K562 (cell line): ENCODE results near the gene AAK1. TPM values are rescaled to one million over a fixed set of nuclear protein-coding genes. Genes with fewer than 3 reads are reported as not detected.

Source experiments
- CXXC5 ChIP-seq: fragments of 250-450 bp; sonication (Bioruptor Pico); IDR thresholded peaks from 2 replicates; pipeline ENCODE4 v1.8.0; 2022; ENCODE audit warnings: inconsistent platforms, mild to moderate bottlenecking, moderate library complexity
- HMGN3 ChIP-seq: IDR thresholded peaks from 2 replicates; pipeline ENCODE4 v1.6.1; 2011; ENCODE audit warnings: borderline replicate concordance, low read depth, mild to moderate bottlenecking, mixed read lengths, low read length; ENCODE audit not compliant: insufficient read length; ENCODE audit errors: extremely low read depth
- KDM4B ChIP-seq, 2 experiments: fragments of 450-650 bp in 1 of 2; sonication (generic) in 1 of 2; IDR thresholded peaks; 2 replicates each; pipeline ENCODE4 v1.6.1; 2016 to 2017; ENCODE audit warnings: borderline replicate concordance in 2 of 2, antibody characterized with exemption in 1 of 2, low read depth in 1 of 2, mild to moderate bottlenecking in 1 of 2
- NFE2 ChIP-seq: IDR thresholded peaks from 2 replicates; pipeline ENCODE4 v1.6.1; 2014; ENCODE audit warnings: antibody characterized with exemption, low read depth
- NFRKB ChIP-seq: fragments of 450-650 bp; IDR thresholded peaks from 2 replicates; pipeline ENCODE4 v1.6.1; 2016; ENCODE audit warnings: low read depth
- SMC3 ChIP-seq: conservative IDR thresholded peaks from 2 replicates; pipeline ENCODE4 v1.6.1; 2011; ENCODE audit warnings: low read depth, low read length, improper control_type of control experiment; ENCODE audit not compliant: insufficient read depth
- STAT5B ChIP-seq: fragments of 250-450 bp; sonication (Bioruptor Pico); IDR thresholded peaks from 2 replicates; pipeline ENCODE4 v1.8.0; 2021; ENCODE audit warnings: mild to moderate bottlenecking, inconsistent platforms
- TCF7 ChIP-seq: sonication (generic); IDR thresholded peaks from 2 replicates; pipeline ENCODE4 v1.6.1; 2016; ENCODE audit warnings: antibody characterized with exemption, borderline replicate concordance
- YY1 ChIP-seq, 3 experiments: IDR thresholded peaks; 2 replicates each; pipeline ENCODE4 v1.6.1; 2011; ENCODE audit warnings: low read length in 2 of 3, mild to moderate bottlenecking in 2 of 3, moderate library complexity in 2 of 3, borderline replicate concordance in 1 of 3, control low read depth in 1 of 3, low read depth in 1 of 3; ENCODE audit not compliant: insufficient read depth in 3 of 3, insufficient replicate concordance in 2 of 3, control insufficient read depth in 1 of 3, insufficient read length in 1 of 3; ENCODE audit errors: extremely low read depth in 1 of 3
- polyA plus RNA-seq, 8 experiments: library from polyadenylated mRNA; depleted of rRNA in 4 of 8; stranded (reverse) in 5 of 8; unstranded in 3 of 8; fragments of >200 nt; fragmentation: Nextera tagmentation in 2 of 8; fragmentation: Illumina TruSeq in 1 of 8; extraction: Ambion mirVana in 2 of 8; extraction: Trizol in 1 of 8; gene quantifications; 2 replicates each; pipeline versions ENCODE4 v1.2.1 to v1.2.3, GENCODE V29; 2011 to 2014; ENCODE audit warnings: inconsistent platforms in 1 of 8, missing spikeins in 1 of 8
- total RNA-seq, 7 experiments: library from RNA; depleted of rRNA in 6 of 7; stranded (reverse); fragments of >200 nt in 6 of 7; fragmentation: Illumina TruSeq in 2 of 7; extraction: Trizol in 2 of 7; gene quantifications; 2 replicates each; pipeline versions ENCODE4 v1.2.1 to v1.2.3, GENCODE V29; 2011 to 2021; ENCODE audit warnings: low replicate concordance in 1 of 7
- TF ChIP-seq, protein P1 (sequence below): sonication (generic); formaldehyde crosslinking; IDR thresholded peaks from 2 replicates; pipeline ENCODE4 v1.8.0; 2023; ENCODE audit warnings: missing genetic modification reagents, mild to moderate bottlenecking, borderline replicate concordance
- TF ChIP-seq, protein P2 (sequence below): sonication (generic); formaldehyde crosslinking; IDR thresholded peaks from 2 replicates; pipeline ENCODE4 v1.8.0; 2022; ENCODE audit warnings: mild to moderate bottlenecking, missing genetic modification reagents, borderline replicate concordance
- TF ChIP-seq, protein P3 (sequence below), 2 experiments: fragments of 450-650 bp; conservative IDR thresholded peaks; 2 replicates each; pipeline ENCODE4 v1.6.1; 2017; ENCODE audit warnings: mild to moderate bottlenecking in 2 of 2, moderate library complexity in 2 of 2
- TF ChIP-seq, protein P4 (sequence below), 2 experiments: fragments of 450-650 bp; IDR thresholded peaks; 2 replicates each; pipeline ENCODE4 v1.6.1; 2016

AAK1 gene
- total and polyA plus RNA-seq, 9 of the 15 experiments (the other 6 are each of a cell fraction or from before 2014, with no cell fraction given), result 0.89 to 17.1 (median 6.0) TPM

DNA sequence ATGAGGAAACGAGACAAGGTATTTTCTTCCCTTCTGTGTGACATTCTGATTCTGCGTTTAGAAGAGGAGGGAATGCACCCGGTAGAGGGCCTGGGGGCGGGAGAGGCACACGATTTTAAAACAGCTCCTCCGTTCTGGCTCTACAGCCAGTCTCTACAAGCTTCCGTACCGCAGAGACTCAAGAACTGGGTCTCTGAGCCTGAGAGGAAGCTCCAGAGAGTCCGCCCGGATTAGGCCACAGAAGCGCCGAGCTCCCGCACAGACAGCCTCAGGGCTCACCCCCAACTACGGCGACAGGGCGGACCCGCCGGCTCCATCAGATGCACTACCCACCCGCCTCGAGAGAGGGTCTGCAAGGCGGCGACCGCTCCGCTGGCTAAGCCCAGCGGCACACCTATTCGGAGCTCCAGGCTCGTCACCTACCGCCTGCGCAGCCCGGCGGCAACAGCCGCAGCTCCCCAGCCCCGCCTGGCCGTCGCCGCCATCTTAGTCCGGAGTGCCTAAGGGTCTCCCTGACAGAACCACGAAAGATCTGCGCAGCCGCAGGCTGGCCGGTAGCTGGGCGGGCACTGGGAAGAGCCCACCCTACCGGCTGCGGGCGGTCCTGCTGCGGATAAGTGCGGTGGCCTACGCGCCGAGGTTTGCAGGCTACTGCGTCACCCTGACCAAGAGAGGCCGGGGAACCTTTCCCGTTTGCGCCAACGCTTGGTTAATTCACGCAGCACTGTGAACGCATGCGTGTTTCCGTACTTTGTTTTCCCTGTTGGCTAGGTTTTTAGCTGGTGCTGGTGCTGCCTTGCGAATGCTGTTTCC, 206.4 kb downstream of the AAK1 start, which contains the start of gene NFU1 (continued):
- TF ChIP-seq CXXC5, result peak; percentile 91
- peak; percentile 93 to 99 (median 97) for TF ChIP-seq YY1 (IDR thresholded peaks at IDR 0.05; ENCODE audit: borderline replicate concordance in 1 of 3, control insufficient read depth in 1 of 3, extremely low read depth in 1 of 3, insufficient read depth in 3 of 3, insufficient read length in 1 of 3, insufficient replicate concordance in 2 of 3, low read depth in 1 of 3, low read length in 2 of 3)
- TF ChIP-seq NFE2, result 0 out of 2 replicates have a peak, but pooled peaks have one; percentile 13
- TF ChIP-seq, protein P1, sequence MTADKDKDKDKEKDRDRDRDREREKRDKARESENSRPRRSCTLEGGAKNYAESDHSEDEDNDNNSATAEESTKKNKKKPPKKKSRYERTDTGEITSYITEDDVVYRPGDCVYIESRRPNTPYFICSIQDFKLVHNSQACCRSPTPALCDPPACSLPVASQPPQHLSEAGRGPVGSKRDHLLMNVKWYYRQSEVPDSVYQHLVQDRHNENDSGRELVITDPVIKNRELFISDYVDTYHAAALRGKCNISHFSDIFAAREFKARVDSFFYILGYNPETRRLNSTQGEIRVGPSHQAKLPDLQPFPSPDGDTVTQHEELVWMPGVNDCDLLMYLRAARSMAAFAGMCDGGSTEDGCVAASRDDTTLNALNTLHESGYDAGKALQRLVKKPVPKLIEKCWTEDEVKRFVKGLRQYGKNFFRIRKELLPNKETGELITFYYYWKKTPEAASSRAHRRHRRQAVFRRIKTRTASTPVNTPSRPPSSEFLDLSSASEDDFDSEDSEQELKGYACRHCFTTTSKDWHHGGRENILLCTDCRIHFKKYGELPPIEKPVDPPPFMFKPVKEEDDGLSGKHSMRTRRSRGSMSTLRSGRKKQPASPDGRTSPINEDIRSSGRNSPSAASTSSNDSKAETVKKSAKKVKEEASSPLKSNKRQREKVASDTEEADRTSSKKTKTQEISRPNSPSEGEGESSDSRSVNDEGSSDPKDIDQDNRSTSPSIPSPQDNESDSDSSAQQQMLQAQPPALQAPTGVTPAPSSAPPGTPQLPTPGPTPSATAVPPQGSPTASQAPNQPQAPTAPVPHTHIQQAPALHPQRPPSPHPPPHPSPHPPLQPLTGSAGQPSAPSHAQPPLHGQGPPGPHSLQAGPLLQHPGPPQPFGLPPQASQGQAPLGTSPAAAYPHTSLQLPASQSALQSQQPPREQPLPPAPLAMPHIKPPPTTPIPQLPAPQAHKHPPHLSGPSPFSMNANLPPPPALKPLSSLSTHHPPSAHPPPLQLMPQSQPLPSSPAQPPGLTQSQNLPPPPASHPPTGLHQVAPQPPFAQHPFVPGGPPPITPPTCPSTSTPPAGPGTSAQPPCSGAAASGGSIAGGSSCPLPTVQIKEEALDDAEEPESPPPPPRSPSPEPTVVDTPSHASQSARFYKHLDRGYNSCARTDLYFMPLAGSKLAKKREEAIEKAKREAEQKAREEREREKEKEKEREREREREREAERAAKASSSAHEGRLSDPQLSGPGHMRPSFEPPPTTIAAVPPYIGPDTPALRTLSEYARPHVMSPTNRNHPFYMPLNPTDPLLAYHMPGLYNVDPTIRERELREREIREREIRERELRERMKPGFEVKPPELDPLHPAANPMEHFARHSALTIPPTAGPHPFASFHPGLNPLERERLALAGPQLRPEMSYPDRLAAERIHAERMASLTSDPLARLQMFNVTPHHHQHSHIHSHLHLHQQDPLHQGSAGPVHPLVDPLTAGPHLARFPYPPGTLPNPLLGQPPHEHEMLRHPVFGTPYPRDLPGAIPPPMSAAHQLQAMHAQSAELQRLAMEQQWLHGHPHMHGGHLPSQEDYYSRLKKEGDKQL (CRISPR knock-in tag), result peak; percentile 50; the same call in 1 of the 2 replicates
- 0 out of 2 replicates have a peak, but pooled peaks have one; percentile 13 for TF ChIP-seq SMC3
- TF ChIP-seq HMGN3, result peak; percentile 93
- TF ChIP-seq, protein P2, sequence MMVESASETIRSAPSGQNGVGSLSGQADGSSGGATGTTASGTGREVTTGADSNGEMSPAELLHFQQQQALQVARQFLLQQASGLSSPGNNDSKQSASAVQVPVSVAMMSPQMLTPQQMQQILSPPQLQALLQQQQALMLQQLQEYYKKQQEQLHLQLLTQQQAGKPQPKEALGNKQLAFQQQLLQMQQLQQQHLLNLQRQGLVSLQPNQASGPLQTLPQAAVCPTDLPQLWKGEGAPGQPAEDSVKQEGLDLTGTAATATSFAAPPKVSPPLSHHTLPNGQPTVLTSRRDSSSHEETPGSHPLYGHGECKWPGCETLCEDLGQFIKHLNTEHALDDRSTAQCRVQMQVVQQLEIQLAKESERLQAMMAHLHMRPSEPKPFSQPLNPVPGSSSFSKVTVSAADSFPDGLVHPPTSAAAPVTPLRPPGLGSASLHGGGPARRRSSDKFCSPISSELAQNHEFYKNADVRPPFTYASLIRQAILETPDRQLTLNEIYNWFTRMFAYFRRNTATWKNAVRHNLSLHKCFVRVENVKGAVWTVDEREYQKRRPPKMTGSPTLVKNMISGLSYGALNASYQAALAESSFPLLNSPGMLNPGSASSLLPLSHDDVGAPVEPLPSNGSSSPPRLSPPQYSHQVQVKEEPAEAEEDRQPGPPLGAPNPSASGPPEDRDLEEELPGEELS (CRISPR knock-in tag), result 0 out of 2 replicates have a peak, but pooled peaks have one; percentile 77
- no peak for TF ChIP-seq STAT5B
- TF ChIP-seq, protein P3, sequence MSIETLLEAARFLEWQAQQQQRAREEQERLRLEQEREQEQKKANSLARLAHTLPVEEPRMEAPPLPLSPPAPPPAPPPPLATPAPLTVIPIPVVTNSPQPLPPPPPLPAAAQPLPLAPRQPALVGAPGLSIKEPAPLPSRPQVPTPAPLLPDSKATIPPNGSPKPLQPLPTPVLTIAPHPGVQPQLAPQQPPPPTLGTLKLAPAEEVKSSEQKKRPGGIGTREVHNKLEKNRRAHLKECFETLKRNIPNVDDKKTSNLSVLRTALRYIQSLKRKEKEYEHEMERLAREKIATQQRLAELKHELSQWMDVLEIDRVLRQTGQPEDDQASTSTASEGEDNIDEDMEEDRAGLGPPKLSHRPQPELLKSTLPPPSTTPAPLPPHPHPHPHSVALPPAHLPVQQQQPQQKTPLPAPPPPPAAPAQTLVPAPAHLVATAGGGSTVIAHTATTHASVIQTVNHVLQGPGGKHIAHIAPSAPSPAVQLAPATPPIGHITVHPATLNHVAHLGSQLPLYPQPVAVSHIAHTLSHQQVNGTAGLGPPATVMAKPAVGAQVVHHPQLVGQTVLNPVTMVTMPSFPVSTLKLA (conservative IDR thresholded peaks at IDR 0.05), result peak in 1 of 2 experiments; percentile 64; a peak in 2 of 4 replicates
- TF ChIP-seq TCF7, result peak; percentile 12; the same call in 1 of the 2 replicates
- peak in 1 of 2 experiments; percentile 33; a peak in 1 of 4 replicates for TF ChIP-seq KDM4B (IDR thresholded peaks at IDR 0.05; ENCODE audit: borderline replicate concordance in 2 of 2, low read depth in 1 of 2)
- TF ChIP-seq NFRKB, result peak; percentile 91
- TF ChIP-seq, protein P4, sequence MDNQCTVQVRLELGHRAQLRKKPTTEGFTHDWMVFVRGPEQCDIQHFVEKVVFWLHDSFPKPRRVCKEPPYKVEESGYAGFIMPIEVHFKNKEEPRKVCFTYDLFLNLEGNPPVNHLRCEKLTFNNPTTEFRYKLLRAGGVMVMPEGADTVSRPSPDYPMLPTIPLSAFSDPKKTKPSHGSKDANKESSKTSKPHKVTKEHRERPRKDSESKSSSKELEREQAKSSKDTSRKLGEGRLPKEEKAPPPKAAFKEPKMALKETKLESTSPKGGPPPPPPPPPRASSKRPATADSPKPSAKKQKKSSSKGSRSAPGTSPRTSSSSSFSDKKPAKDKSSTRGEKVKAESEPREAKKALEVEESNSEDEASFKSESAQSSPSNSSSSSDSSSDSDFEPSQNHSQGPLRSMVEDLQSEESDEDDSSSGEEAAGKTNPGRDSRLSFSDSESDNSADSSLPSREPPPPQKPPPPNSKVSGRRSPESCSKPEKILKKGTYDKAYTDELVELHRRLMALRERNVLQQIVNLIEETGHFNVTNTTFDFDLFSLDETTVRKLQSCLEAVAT (IDR thresholded peaks at IDR 0.05), result peak in 1 of 2 experiments; percentile 49; a peak in 1 of 4 replicates
